HL-60 (cell line): ENCODE results near the gene SHROOM4.

Source experiments
- DNase-seq, 2 experiments: peaks; one replicate each; pipeline ENCODE4 v3.0.0-alpha.2; 2010 to 2020; ENCODE audit warnings: low read depth in 1 of 2, low spot score in 1 of 2
- H3K27ac ChIP-seq: fragments of 250-450 bp; sonication (Bioruptor Pico); replicated peaks from 2 replicates; pipeline ENCODE4 v1.5.1; 2020; ENCODE audit warnings: mild to moderate bottlenecking, moderate library complexity
- H3K27me3 ChIP-seq: fragments of 250-450 bp; sonication (Bioruptor Pico); 2 replicates; pipeline ENCODE4 v1.5.1; 2021; ENCODE audit warnings: mild to moderate bottlenecking, moderate library complexity; ENCODE audit not compliant: insufficient read depth, poor library complexity, severe bottlenecking
- H3K4me3 ChIP-seq: replicated peaks from 2 replicates; pipeline ENCODE4 v1.5.1; 2011; ENCODE audit warnings: mild to moderate bottlenecking, control low read depth, low read length; ENCODE audit not compliant: insufficient read depth
- GABPA ChIP-seq: IDR thresholded peaks from 2 replicates; pipeline ENCODE4 v1.6.1; 2012; ENCODE audit warnings: low read depth
- POLR2AphosphoS5 ChIP-seq: IDR thresholded peaks from 2 replicates; pipeline ENCODE4 v1.6.1; 2012; ENCODE audit warnings: low read depth
- SPI1 ChIP-seq: IDR thresholded peaks from 2 replicates; pipeline ENCODE4 v1.6.1; 2012; ENCODE audit warnings: low read depth, mild to moderate bottlenecking, borderline replicate concordance
- TF ChIP-seq, protein P1 (sequence below): IDR thresholded peaks from one replicate; pipeline ENCODE4 v1.5.1; 2011; ENCODE audit warnings: low read length, control low read depth, inconsistent platforms; ENCODE audit not compliant: insufficient read depth
- TF ChIP-seq, protein P2 (sequence below): IDR thresholded peaks from 2 replicates; pipeline ENCODE4 v1.6.1; 2012; ENCODE audit warnings: low read depth; ENCODE audit not compliant: insufficient replicate concordance

Gene SHROOM4

DNA sequence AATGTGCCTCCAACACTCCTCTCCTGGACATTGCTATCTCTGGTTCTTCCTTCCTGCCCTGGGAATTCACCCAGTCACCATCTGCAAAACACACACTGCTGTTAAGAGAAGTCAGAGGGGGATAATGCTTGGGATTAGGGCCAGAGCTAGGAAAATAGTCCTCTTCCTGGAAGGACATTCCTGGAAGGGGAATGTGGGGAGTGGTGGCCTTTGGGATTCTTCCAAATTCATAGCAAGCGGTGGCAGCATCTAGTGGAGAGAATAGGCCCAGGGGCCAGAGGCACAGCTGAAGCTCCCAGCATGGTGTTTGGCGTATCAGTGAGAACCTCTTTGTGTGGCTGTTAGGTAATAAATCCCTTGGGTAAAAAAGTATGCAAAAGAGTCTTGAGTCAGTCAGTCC lies 34.3 kb downstream of the SHROOM4 start:
- no peak overlapping the region for H3K27ac ChIP-seq
- H3K27me3 ChIP-seq: no peaks in the 10 kb centered on the region
- TF ChIP-seq, protein P1, sequence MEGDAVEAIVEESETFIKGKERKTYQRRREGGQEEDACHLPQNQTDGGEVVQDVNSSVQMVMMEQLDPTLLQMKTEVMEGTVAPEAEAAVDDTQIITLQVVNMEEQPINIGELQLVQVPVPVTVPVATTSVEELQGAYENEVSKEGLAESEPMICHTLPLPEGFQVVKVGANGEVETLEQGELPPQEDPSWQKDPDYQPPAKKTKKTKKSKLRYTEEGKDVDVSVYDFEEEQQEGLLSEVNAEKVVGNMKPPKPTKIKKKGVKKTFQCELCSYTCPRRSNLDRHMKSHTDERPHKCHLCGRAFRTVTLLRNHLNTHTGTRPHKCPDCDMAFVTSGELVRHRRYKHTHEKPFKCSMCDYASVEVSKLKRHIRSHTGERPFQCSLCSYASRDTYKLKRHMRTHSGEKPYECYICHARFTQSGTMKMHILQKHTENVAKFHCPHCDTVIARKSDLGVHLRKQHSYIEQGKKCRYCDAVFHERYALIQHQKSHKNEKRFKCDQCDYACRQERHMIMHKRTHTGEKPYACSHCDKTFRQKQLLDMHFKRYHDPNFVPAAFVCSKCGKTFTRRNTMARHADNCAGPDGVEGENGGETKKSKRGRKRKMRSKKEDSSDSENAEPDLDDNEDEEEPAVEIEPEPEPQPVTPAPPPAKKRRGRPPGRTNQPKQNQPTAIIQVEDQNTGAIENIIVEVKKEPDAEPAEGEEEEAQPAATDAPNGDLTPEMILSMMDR: no peak
- TF ChIP-seq, protein P2, sequence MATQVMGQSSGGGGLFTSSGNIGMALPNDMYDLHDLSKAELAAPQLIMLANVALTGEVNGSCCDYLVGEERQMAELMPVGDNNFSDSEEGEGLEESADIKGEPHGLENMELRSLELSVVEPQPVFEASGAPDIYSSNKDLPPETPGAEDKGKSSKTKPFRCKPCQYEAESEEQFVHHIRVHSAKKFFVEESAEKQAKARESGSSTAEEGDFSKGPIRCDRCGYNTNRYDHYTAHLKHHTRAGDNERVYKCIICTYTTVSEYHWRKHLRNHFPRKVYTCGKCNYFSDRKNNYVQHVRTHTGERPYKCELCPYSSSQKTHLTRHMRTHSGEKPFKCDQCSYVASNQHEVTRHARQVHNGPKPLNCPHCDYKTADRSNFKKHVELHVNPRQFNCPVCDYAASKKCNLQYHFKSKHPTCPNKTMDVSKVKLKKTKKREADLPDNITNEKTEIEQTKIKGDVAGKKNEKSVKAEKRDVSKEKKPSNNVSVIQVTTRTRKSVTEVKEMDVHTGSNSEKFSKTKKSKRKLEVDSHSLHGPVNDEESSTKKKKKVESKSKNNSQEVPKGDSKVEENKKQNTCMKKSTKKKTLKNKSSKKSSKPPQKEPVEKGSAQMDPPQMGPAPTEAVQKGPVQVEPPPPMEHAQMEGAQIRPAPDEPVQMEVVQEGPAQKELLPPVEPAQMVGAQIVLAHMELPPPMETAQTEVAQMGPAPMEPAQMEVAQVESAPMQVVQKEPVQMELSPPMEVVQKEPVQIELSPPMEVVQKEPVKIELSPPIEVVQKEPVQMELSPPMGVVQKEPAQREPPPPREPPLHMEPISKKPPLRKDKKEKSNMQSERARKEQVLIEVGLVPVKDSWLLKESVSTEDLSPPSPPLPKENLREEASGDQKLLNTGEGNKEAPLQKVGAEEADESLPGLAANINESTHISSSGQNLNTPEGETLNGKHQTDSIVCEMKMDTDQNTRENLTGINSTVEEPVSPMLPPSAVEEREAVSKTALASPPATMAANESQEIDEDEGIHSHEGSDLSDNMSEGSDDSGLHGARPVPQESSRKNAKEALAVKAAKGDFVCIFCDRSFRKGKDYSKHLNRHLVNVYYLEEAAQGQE: no peak
- TF ChIP-seq SPI1 (no peak), GABPA (no peak), POLR2AphosphoS5 (no peak)
- no peak for DNase-seq
- H3K4me3 ChIP-seq: no peak overlapping the region

DNA sequence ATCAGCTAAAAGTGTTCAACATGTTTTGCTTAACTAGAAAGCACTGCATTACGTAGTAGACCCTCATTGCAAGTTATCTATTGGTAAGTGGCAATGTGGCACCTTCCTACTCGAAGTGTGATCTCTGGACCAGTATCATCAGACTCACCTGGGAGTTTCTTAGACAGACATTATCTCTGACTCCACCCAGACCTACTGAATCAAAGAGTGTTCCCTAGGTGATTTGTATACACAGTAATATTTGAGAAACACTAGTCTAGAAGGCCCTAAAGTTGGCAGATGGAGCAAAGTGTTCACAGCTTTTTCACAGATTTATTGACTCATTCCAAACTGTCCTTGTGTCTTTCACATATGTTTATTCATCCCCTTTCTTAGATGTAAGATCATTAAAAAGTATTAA lies 35.7 kb downstream of the SHROOM4 start:
- H3K4me3 ChIP-seq: no peak overlapping the region
- DNase-seq: no peak
- TF ChIP-seq SPI1 (no peak), POLR2AphosphoS5 (no peak), GABPA (no peak)
- TF ChIP-seq, protein P1: no peak
- TF ChIP-seq, protein P2: no peak
- H3K27me3 ChIP-seq: no peaks in the 10 kb centered on the region
- H3K27ac ChIP-seq: no peak overlapping the region

DNA sequence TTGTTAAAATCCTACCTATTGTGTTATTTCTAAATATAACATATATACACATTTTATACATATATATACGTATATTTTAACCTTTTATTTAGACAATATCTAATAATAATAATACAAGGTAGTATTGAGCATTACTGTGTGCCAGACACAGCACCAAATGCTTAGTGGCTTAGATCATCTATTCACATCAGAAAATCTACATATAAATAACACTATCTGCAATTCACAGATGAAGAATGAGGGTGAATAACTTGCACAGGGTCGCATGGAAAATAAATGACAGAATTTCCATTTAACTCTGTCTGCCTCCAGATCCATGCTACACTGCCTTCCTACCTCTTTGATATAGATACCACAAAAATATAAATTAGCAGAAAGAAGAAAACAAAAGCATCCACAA lies 37.7 kb downstream of the SHROOM4 start:
- DNase-seq: no peak
- TF ChIP-seq, protein P2: no peak
- TF ChIP-seq POLR2AphosphoS5 (no peak), SPI1 (no peak), GABPA (no peak)
- TF ChIP-seq, protein P1: no peak
- H3K4me3 ChIP-seq: no peak overlapping the region
- H3K27me3 ChIP-seq: no peaks in the 10 kb centered on the region
- H3K27ac ChIP-seq: no peak overlapping the region
